Esophagus squamous epithelium (tissue), 4 donors: Measurements from ENCODE around the gene MAP7D1.

Experiments
- POLR2A ChIP-seq, 4 donors: fragments of 450-650 bp; IDR thresholded peaks; one replicate each; pipeline ENCODE4 v1.6.1; 2017; ENCODE audit warnings: antibody characterized with exemption in 4 of 4, mild to moderate bottlenecking in 4 of 4, moderate library complexity in 3 of 4
- TF ChIP-seq, protein P1 (sequence below), 6 experiments: fragments of 450-650 bp in 4 of 6; fragments of 200-600 bp in 2 of 6; sonication (generic) in 2 of 6; IDR thresholded peaks; one replicate each; pipeline ENCODE4 v1.5.1; 2016 to 2019; ENCODE audit warnings: antibody characterized with exemption in 6 of 6, mild to moderate bottlenecking in 4 of 6, moderate library complexity in 4 of 6

DNA sequence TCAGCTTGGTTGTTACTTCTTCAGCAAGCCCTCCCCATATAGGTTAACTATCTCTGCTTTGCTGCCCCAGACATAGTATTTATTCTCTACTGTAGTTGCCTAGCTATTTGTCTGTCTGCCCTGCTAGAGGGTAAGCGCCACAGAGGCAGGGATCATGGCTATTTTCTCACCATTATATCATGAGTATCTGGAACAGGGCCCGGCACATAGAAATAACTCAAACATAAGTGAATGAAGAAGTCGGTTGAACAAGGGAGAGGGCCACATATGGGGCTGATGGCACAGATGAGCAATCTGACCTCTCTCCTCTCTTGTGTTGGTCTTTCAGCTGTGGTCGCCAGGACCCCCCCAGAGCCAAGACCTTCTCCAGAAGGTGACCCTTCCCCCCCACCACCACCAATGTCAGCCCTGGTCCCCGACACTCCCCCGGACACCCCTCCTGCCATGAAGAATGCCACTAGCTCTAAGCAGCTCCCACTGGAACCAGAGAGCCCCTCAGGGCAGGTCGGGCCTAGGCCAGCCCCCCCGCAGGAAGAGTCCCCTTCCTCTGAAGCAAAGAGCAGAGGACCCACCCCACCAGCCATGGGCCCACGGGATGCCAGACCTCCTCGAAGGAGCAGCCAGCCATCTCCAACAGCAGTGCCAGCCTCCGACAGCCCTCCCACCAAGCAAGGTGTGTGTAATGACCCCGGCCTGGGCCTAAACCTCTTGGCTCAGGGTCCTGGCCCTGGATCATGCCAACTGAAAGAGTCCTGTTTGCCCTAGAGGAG, 14.9 kb downstream of the MAP7D1 start:
- TF ChIP-seq, protein P1, sequence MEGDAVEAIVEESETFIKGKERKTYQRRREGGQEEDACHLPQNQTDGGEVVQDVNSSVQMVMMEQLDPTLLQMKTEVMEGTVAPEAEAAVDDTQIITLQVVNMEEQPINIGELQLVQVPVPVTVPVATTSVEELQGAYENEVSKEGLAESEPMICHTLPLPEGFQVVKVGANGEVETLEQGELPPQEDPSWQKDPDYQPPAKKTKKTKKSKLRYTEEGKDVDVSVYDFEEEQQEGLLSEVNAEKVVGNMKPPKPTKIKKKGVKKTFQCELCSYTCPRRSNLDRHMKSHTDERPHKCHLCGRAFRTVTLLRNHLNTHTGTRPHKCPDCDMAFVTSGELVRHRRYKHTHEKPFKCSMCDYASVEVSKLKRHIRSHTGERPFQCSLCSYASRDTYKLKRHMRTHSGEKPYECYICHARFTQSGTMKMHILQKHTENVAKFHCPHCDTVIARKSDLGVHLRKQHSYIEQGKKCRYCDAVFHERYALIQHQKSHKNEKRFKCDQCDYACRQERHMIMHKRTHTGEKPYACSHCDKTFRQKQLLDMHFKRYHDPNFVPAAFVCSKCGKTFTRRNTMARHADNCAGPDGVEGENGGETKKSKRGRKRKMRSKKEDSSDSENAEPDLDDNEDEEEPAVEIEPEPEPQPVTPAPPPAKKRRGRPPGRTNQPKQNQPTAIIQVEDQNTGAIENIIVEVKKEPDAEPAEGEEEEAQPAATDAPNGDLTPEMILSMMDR (IDR thresholded peaks at IDR 0.05): no peak
- TF ChIP-seq POLR2A (IDR thresholded peaks at IDR 0.05): no peak
